ENCODE data around the gene TBC1D24.
A peak's percentile ranks its signal among the peaks of the same experiment; 100 is the strongest.

TBC1D24 gene

DNA sequence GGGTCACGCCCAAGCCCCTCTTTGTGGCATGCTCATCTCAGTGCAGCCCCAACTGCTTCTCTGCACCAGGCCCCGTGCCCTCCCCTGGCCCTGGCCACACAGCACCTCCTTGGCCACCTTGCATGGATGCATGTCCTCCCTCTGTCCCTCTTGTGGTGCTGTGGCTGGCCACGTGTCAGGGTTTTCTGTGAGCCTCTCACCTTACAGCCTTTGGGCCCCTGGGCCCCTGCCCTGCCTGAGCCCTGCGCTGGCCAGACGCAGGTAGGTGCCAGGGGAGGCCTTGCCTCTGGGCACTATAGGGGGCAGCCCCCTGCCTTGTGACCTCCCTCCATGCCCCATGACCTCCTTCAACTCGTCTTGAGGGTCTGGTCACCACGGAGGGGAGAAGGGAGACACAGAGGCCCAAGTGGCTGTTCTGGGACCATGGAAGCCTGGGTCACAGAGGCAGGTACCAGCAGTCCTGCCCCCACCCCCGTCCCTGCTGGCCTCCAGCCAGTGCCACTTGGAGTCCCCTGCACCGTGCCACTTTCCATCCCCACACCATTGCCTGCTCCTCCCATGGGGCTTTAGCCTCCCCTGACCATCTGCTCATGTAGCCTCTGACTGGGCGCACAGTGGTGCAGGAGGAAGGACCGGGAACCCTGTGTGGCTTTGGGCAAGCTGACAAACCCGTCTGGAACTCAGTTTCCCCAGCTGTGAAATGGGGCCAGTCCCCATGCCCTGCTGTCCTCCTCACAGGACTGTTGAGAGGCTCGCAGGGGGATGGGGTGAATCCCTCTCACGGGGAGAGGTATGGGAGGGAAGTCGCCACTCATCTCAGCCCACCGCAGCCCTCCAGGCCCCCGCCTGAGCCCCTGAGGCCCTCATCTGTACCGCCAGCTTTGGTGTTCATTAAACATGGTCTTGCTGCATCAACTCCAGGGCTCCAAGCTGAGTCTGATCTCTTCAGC is 27.3 kb downstream of the TBC1D24 start:
- Mint-ChIP-seq H3K36me3 (ENCODE audit: low read depth) (peaks cover 21% of the 10 kb centered on the region), H3K4me3 (no peak overlapping the region), H3K9me3 (no peaks in the 10 kb centered on the region), H3K4me1 (ENCODE audit: low read depth) (no peaks in the 10 kb centered on the region), H3K27ac (no peak overlapping the region), H3K27me3 (no peaks in the 10 kb centered on the region)
- DNase-seq, result no peak

DNA sequence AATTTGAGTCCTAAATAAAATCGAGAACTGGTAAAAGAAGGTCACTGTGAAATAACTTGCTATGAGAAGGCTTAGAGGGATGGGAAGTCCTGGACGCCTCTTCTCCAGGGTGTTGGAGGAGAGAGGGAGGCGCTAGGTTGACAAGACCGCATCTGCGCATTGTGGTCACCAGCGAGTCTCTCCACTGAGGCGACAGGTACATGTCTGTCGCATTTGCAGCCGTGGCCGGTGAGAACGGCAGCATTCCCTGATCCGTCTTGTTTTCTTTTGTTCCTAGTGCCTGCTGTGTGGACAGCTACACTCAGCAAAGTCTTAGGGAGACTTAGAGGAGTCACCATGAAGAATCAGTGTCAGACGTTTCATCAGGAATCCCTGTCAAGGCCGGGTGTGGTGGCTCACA is 30.8 kb downstream of the TBC1D24 start:
- Mint-ChIP-seq H3K27ac (no peak overlapping the region), H3K36me3 (ENCODE audit: low read depth) (no peaks in the 10 kb centered on the region), H3K4me1 (ENCODE audit: low read depth) (peaks cover 5% of the 10 kb centered on the region), H3K4me3 (no peak overlapping the region), H3K27me3 (no peaks in the 10 kb centered on the region), H3K9me3 (no peaks in the 10 kb centered on the region)
- DNase-seq, result no peak

DNA sequence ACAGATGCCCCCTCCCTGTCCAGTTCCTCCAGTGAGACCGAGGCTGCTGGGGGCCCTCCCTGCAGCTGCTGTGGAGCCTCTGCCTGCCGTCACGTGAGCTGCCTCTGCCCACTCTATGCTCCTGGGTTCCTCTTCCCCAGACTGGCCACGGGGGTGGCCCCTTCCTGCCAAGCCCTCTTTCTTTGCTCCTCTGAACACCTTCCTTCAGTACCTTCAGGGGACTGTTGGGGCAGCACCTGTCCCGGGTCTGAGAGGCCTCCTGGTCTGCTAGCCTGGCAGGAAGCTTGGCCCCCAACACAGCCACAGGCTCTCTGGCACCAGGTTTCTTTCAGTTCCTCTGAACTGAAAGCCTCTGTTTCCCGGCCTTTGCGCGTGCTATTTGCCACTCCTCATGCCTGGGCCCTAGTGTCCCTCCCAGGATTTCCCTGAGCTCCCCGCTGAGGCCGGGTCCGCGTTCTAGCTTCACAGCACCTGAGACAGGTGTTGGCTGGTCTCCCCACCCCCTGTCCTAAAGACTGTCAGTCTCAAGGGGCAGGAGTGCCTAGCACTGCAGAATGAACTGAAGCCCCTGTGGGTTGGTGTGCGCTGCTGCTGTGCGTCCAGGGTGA is 32.2 kb downstream of the TBC1D24 start:
- no peaks in the 10 kb centered on the region for H3K9me3 Mint-ChIP-seq
- no peak overlapping the region for H3K4me3 Mint-ChIP-seq
- H3K36me3 Mint-ChIP-seq (ENCODE audit: low read depth), result no peaks in the 10 kb centered on the region
- DNase-seq, result no peak
- H3K27me3 Mint-ChIP-seq, result no peaks in the 10 kb centered on the region
- H3K4me1 Mint-ChIP-seq (ENCODE audit: low read depth), result peaks cover 7% of the 10 kb centered on the region
- no peak overlapping the region for H3K27ac Mint-ChIP-seq

DNA sequence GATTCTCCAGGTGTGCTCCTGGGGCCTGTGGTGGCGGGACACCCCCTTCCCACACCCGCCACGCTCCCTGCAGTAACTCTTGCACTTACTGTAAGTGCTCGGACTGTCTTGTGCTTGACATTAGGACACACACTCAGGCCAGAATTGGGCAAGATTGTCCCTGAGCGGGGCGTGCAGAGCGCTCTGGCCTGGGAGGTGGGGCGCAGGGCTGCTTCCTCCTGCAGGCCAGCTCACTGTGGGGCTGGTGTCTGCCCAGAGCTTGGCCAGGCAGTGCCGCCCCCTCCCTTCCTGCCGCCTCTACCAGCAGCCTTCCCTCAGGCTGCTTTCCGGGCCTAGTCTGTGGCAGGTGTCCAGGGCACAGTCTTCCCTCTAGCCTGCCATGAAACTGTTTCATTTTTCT is 32.7 kb downstream of the TBC1D24 start:
- no peak for DNase-seq
- Mint-ChIP-seq H3K27me3 (no peaks in the 10 kb centered on the region), H3K4me1 (ENCODE audit: low read depth) (peaks cover 12% of the 10 kb centered on the region), H3K9me3 (no peaks in the 10 kb centered on the region), H3K4me3 (no peak overlapping the region), H3K36me3 (ENCODE audit: low read depth) (no peaks in the 10 kb centered on the region), H3K27ac (no peak overlapping the region)

- H3K4me1 Mint-ChIP-seq (ENCODE audit: low read depth), result peaks cover 20% of the 10 kb centered on the region
- no peak overlapping the region for H3K27ac Mint-ChIP-seq
- DNase-seq, result no peak
- peaks cover 1% of the 10 kb centered on the region for H3K36me3 Mint-ChIP-seq (ENCODE audit: low read depth)
- H3K27me3 Mint-ChIP-seq, result no peaks in the 10 kb centered on the region
- no peaks in the 10 kb centered on the region for H3K9me3 Mint-ChIP-seq
- H3K4me3 Mint-ChIP-seq, result no peak overlapping the region
Observed at GRCh38 chr16:2508722-2509400, 33.9 kb downstream of the TBC1D24 start.

- no peak overlapping the region for H3K27ac Mint-ChIP-seq
Observed at GRCh38 chr16:2511128-2511800, 36.3 kb downstream of the TBC1D24 start.

DNA sequence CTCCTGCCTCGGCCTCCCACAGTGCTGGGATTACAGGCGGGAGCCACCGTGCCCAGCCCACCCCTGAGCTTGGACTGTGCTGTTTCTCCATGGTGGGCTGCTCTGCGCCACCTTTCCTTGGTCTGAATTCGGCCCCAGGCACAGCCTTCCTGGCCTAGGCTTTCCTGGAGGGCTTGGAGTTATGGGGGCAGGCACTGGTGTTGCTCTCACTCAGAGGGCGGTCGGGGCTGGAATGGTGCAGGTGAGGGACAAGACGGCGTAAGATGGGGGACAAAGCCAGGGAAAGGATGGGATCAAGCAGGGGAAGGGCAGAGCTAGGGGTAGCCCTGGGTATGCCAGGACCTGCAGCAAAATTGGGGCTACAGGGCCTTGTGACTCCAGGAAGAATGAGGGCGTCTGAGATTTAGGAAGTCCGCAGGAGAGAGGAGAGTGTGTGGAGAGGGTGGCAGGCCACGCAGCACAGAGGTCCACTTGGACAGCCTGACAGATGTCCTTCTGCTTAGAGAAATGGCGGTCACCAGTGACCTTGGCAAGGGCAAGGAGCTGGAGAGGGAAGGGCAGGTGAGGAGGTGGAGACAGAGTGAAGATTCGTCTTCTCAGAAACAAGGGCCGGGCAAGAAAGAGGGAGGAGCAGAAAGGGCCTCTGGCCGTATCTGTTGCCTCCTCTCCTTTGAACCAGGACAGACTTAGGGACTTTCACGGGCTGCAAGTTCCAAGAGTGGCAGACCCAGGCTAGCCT is 37.2 kb downstream of the TBC1D24 start:
- no peak for DNase-seq
- H3K9me3 Mint-ChIP-seq, result no peaks in the 10 kb centered on the region
- peaks cover 27% of the 10 kb centered on the region for H3K36me3 Mint-ChIP-seq (ENCODE audit: low read depth)
- peaks cover 42% of the 10 kb centered on the region for H3K4me1 Mint-ChIP-seq (ENCODE audit: low read depth)
- peak overlapping the region; percentile 90 for H3K27ac Mint-ChIP-seq
- H3K4me3 Mint-ChIP-seq, result peak overlapping the region; percentile 11
- H3K27me3 Mint-ChIP-seq, result no peaks in the 10 kb centered on the region

More at GRCh38 chr16:2511128-2511800, 36.3 kb downstream of the TBC1D24 start:
- Mint-ChIP-seq H3K9me3 (no peaks in the 10 kb centered on the region), H3K36me3 (ENCODE audit: low read depth) (peaks cover 19% of the 10 kb centered on the region), H3K27me3 (no peaks in the 10 kb centered on the region), H3K4me1 (ENCODE audit: low read depth) (peaks cover 33% of the 10 kb centered on the region), H3K4me3 (no peak overlapping the region)
- DNase-seq, result no peak

DNA sequence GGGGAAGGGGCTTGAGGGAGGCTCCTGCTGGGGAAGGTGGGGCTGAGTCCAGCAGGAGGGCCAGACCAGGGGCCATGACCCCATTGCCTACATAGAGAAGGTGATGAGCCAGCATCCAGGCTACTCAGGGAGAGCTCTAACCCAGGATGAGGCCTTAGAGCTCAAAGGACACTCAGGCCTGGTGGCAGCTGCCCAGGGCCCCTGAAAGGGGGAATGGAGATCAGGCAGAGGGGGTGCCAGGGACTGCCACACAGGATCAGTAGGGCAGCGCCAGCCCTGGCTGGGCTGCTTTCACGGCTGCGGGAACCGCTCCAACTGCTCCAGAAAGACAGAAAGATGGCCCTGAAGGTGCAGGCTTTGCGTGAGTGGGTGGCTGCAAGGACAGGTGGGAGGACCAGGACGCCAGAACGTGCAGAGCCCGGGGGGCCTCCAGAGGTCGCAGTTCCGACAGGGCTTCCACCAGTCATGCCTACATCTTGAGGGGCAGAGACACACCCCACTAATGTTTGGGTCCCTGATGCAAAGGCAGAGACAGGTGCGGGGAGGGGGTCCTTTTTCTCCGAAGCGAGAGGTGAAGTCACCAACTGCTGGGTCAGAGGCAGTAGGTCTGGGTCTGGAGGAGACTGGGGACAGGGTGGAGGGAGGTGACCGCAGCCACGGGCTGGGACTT is 37.9 kb downstream of the TBC1D24 start:
- no peak for DNase-seq
- peaks cover 47% of the 10 kb centered on the region for H3K4me1 Mint-ChIP-seq (ENCODE audit: low read depth)
- H3K9me3 Mint-ChIP-seq, result no peaks in the 10 kb centered on the region
- peak overlapping the region; percentile 86 for H3K4me3 Mint-ChIP-seq
- H3K27me3 Mint-ChIP-seq, result no peaks in the 10 kb centered on the region
- peak overlapping the region; percentile 90 for H3K27ac Mint-ChIP-seq
- peaks cover 27% of the 10 kb centered on the region for H3K36me3 Mint-ChIP-seq (ENCODE audit: low read depth)

- peak within 1 kb of the TSS; percentile 96 for H3K4me3 Mint-ChIP-seq
- no peaks in the 10 kb centered on the region for H3K9me3 Mint-ChIP-seq
- peaks cover 27% of the 10 kb centered on the region for H3K36me3 Mint-ChIP-seq (ENCODE audit: low read depth)
- H3K4me1 Mint-ChIP-seq (ENCODE audit: low read depth), result peaks cover 55% of the 10 kb centered on the region
- no peaks in the 10 kb centered on the region for H3K27me3 Mint-ChIP-seq
- DNase-seq, result peak; percentile 94
- peak within 1 kb of the TSS; percentile 97 for H3K27ac Mint-ChIP-seq
Observed at GRCh38 chr16:2513405-2514332, 38.7 kb downstream of the TBC1D24 start, which contains the start of gene ATP6V0C. Gene ATP6V0C (plus strand): TSS chr16:2513952. CDS start chr16:2514104, 152 bp downstream.

- Mint-ChIP-seq H3K9me3 (no peaks in the 10 kb centered on the region), H3K4me3 (peak overlapping the region; percentile 96), H3K27ac (peak overlapping the region; percentile 97), H3K36me3 (ENCODE audit: low read depth) (peaks cover 33% of the 10 kb centered on the region), H3K4me1 (ENCODE audit: low read depth) (peaks cover 60% of the 10 kb centered on the region), H3K27me3 (no peaks in the 10 kb centered on the region)
- DNase-seq, result peak; percentile 60
Observed at GRCh38 chr16:2514333-2515179, 39.6 kb downstream of the TBC1D24 start.

GRCh38 chr16:2515180-2515851 is 40.4 kb downstream of the TBC1D24 start:
- peaks cover 37% of the 10 kb centered on the region for H3K36me3 Mint-ChIP-seq (ENCODE audit: low read depth)
- H3K27me3 Mint-ChIP-seq, result no peaks in the 10 kb centered on the region
- peak overlapping the region; percentile 97 for H3K27ac Mint-ChIP-seq
- H3K4me3 Mint-ChIP-seq, result peak overlapping the region; percentile 96
- H3K9me3 Mint-ChIP-seq, result no peaks in the 10 kb centered on the region
- no peak for DNase-seq
- H3K4me1 Mint-ChIP-seq (ENCODE audit: low read depth), result peaks cover 60% of the 10 kb centered on the region
